PFSK-1 (cell line): Measurements from ENCODE around the gene ITPRIPL2.

ENCODE experiments used
- FOXP2 ChIP-seq: optimal IDR thresholded peaks from 2 replicates; pipeline ENCODE3; 2011; ENCODE audit warnings: borderline replicate concordance, control low read depth, inconsistent platforms; ENCODE audit not compliant: insufficient read depth; ENCODE audit errors: extremely low read length, extremely low read depth
- POLR2AphosphoS5 ChIP-seq: IDR thresholded peaks from 2 replicates; pipeline ENCODE4 v1.6.1; 2012; ENCODE audit warnings: low read depth, mild to moderate bottlenecking, control low read depth, low read length, moderate library complexity
- SIN3A ChIP-seq: IDR thresholded peaks from 2 replicates; pipeline ENCODE4 v1.6.1; 2012; ENCODE audit warnings: mild to moderate bottlenecking, low read length, moderate library complexity, borderline replicate concordance; ENCODE audit not compliant: insufficient read depth
- TAF1 ChIP-seq: IDR thresholded peaks from 2 replicates; pipeline ENCODE4 v1.6.1; 2012; ENCODE audit warnings: low read length, control low read depth, borderline replicate concordance; ENCODE audit not compliant: insufficient read depth
- TF ChIP-seq, protein P1 (sequence below), 2 experiments: IDR thresholded peaks; 2 replicates each; pipeline versions ENCODE4 v1.6.1 to v1.8.0; 2011 to 2012; ENCODE audit warnings: low read depth in 2 of 2, low read length in 2 of 2, control low read depth in 1 of 2, inconsistent platforms in 1 of 2, mild to moderate bottlenecking in 1 of 2, moderate library complexity in 1 of 2; ENCODE audit not compliant: insufficient read depth in 1 of 2

DNA sequence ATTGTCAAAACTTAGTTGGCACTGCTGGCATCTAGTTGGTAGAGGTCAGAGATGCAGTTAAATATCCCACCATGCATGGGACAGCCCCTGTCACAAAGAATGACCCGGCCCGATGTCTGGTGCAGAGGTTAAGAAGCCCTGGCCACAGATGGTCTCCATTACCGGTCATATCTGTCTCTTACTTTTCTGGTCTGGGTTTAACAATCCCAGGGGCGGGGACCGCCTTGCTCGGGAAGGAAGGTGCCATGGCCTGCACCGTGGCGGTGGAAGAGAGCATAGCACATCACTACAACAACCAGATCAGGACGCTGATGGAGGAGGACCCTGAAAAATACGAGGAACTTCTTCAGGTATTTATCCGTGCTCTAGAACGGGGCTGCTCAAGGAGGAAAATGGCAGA is 38.3 kb upstream of the ITPRIPL2 start:
- TF ChIP-seq TAF1 (no peak), POLR2AphosphoS5 (no peak), SIN3A (no peak), FOXP2 (no peak)
- TF ChIP-seq, protein P1, sequence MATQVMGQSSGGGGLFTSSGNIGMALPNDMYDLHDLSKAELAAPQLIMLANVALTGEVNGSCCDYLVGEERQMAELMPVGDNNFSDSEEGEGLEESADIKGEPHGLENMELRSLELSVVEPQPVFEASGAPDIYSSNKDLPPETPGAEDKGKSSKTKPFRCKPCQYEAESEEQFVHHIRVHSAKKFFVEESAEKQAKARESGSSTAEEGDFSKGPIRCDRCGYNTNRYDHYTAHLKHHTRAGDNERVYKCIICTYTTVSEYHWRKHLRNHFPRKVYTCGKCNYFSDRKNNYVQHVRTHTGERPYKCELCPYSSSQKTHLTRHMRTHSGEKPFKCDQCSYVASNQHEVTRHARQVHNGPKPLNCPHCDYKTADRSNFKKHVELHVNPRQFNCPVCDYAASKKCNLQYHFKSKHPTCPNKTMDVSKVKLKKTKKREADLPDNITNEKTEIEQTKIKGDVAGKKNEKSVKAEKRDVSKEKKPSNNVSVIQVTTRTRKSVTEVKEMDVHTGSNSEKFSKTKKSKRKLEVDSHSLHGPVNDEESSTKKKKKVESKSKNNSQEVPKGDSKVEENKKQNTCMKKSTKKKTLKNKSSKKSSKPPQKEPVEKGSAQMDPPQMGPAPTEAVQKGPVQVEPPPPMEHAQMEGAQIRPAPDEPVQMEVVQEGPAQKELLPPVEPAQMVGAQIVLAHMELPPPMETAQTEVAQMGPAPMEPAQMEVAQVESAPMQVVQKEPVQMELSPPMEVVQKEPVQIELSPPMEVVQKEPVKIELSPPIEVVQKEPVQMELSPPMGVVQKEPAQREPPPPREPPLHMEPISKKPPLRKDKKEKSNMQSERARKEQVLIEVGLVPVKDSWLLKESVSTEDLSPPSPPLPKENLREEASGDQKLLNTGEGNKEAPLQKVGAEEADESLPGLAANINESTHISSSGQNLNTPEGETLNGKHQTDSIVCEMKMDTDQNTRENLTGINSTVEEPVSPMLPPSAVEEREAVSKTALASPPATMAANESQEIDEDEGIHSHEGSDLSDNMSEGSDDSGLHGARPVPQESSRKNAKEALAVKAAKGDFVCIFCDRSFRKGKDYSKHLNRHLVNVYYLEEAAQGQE (IDR thresholded peaks at IDR 0.05; ENCODE audit: insufficient read depth in 1 of 2, low read depth in 2 of 2, low read length in 2 of 2) = no peak
